ENCODE results near the gene SLC43A3. TPM values are rescaled to one million over a fixed set of nuclear protein-coding genes. Genes with fewer than 3 reads are reported as not detected.

Gene SLC43A3
- total RNA-seq, 1 experiment from 2014 or later = 0.41 TPM

- in situ Hi-C loops (cut with HindIII; ENCODE audit: low pct_unique_long_range_greater_than_20kb, low sequenced_read_pairs) = no loop called here
- DNase-seq (ENCODE audit: low read depth) = no peak
These were observed 30.9 kb downstream of the SLC43A3 start for GRCh38 chr11:57395905-57396623.

- no peak for DNase-seq (ENCODE audit: low read depth)
- in situ Hi-C loops (cut with HindIII; ENCODE audit: low pct_unique_long_range_greater_than_20kb, low sequenced_read_pairs) = no loop called here
These were observed 32.5 kb downstream of the SLC43A3 start for GRCh38 chr11:57394203-57394965.

GRCh38 chr11:57392763-57393105 is 34.2 kb downstream of the SLC43A3 start:
- no peak for DNase-seq (ENCODE audit: low read depth)
- in situ Hi-C loops (cut with HindIII; ENCODE audit: low pct_unique_long_range_greater_than_20kb, low sequenced_read_pairs) = no loop called here

- in situ Hi-C loops (cut with HindIII; ENCODE audit: low pct_unique_long_range_greater_than_20kb, low sequenced_read_pairs) = no loop called here
- no peak for DNase-seq (ENCODE audit: low read depth)
These were observed 34.7 kb downstream of the SLC43A3 start for GRCh38 chr11:57392066-57392762.

GRCh38 chr11:57391539-57391938 is 35.4 kb downstream of the SLC43A3 start:
- no peak for DNase-seq (ENCODE audit: low read depth)
- in situ Hi-C loops (cut with HindIII; ENCODE audit: low pct_unique_long_range_greater_than_20kb, low sequenced_read_pairs) = no loop called here

- DNase-seq (ENCODE audit: low read depth) = no peak
- in situ Hi-C loops (cut with HindIII; ENCODE audit: low pct_unique_long_range_greater_than_20kb, low sequenced_read_pairs) = no loop called here
These were observed 35.8 kb downstream of the SLC43A3 start for GRCh38 chr11:57391111-57391510.

- in situ Hi-C loops (cut with HindIII; ENCODE audit: low pct_unique_long_range_greater_than_20kb, low sequenced_read_pairs) = no loop called here
- no peak for DNase-seq (ENCODE audit: low read depth)
These were observed 36.4 kb downstream of the SLC43A3 start, which contains the start of gene PRG2 for GRCh38 chr11:57390535-57390934. Gene PRG2 (minus strand): TSS chr11:57390650. CDS start chr11:57389944, 706 bp downstream.

GRCh38 chr11:57387289-57388030 is 39.5 kb downstream of the SLC43A3 start:
- in situ Hi-C loops (cut with HindIII; ENCODE audit: low pct_unique_long_range_greater_than_20kb, low sequenced_read_pairs) = no loop called here
- no peak for DNase-seq (ENCODE audit: low read depth)

GRCh38 chr11:57386178-57386940 is 40.6 kb downstream of the SLC43A3 start:
- in situ Hi-C loops (cut with HindIII; ENCODE audit: low pct_unique_long_range_greater_than_20kb, low sequenced_read_pairs) = no loop called here
- DNase-seq (ENCODE audit: low read depth) = no peak

- in situ Hi-C loops (cut with HindIII; ENCODE audit: low pct_unique_long_range_greater_than_20kb, low sequenced_read_pairs) = no loop called here
- no peak for DNase-seq (ENCODE audit: low read depth)
These were observed 45.9 kb downstream of the SLC43A3 start, which contains the start of gene PRG3 for GRCh38 chr11:57380975-57381374. Gene PRG3 (minus strand): TSS chr11:57381150. CDS start chr11:57380708, 442 bp downstream.

GRCh38 chr11:57379732-57380131 is 47.2 kb downstream of the SLC43A3 start:
- peak; percentile 17 for DNase-seq (ENCODE audit: low read depth)
- in situ Hi-C loops (cut with HindIII; ENCODE audit: low pct_unique_long_range_greater_than_20kb, low sequenced_read_pairs) = no loop called here

GRCh38 chr11:57378186-57378585 is 48.7 kb downstream of the SLC43A3 start:
- DNase-seq (ENCODE audit: low read depth) = no peak
- in situ Hi-C loops (cut with HindIII; ENCODE audit: low pct_unique_long_range_greater_than_20kb, low sequenced_read_pairs) = no loop called here

GRCh38 chr11:57377107-57377506 is 49.8 kb downstream of the SLC43A3 start:
- no peak for DNase-seq (ENCODE audit: low read depth)
- in situ Hi-C loops (cut with HindIII; ENCODE audit: low pct_unique_long_range_greater_than_20kb, low sequenced_read_pairs) = no loop called here

GRCh38 chr11:57376095-57377090 is 50.5 kb downstream of the SLC43A3 start:
- in situ Hi-C loops (cut with HindIII; ENCODE audit: low pct_unique_long_range_greater_than_20kb, low sequenced_read_pairs) = no loop called here
- no peak for DNase-seq (ENCODE audit: low read depth)

- DNase-seq (ENCODE audit: low read depth) = no peak
- in situ Hi-C loops (cut with HindIII; ENCODE audit: low pct_unique_long_range_greater_than_20kb, low sequenced_read_pairs) = no loop called here
These were observed 51.4 kb downstream of the SLC43A3 start for GRCh38 chr11:57375490-57375889.

- in situ Hi-C loops (cut with HindIII; ENCODE audit: low pct_unique_long_range_greater_than_20kb, low sequenced_read_pairs) = no loop called here
- DNase-seq (ENCODE audit: low read depth) = no peak
These were observed 52.0 kb downstream of the SLC43A3 start for GRCh38 chr11:57374966-57375365.

GRCh38 chr11:57373146-57373545 is 53.8 kb downstream of the SLC43A3 start:
- in situ Hi-C loops (cut with HindIII; ENCODE audit: low pct_unique_long_range_greater_than_20kb, low sequenced_read_pairs) = no loop called here
- DNase-seq (ENCODE audit: low read depth) = no peak

Measured in Caki2 (cell line).